ACC112 (cell line): ENCODE results near the gene KIFBP.
"Not testable (repeated sequence)": the region's sequence is repeated elsewhere in the genome, so short reads cannot be mapped to it uniquely, and the experiment has no call there.

ENCODE experiments used
- H2AFZ ChIP-seq: fragments of 200-600 bp; sonication (generic); one replicate; pipeline ENCODE4 v1.6.0; 2017; ENCODE audit warnings: antibody characterized with exemption, low read length; ENCODE audit not compliant: unreplicated experiment
- H3K27ac ChIP-seq: fragments of 200-600 bp; sonication (generic); 2 replicates; pipeline ENCODE4 v1.5.1; 2014; ENCODE audit warnings: low read depth, mild to moderate bottlenecking, antibody characterized with exemption, low read length, moderate library complexity
- H3K27me3 ChIP-seq: fragments of 200-600 bp; sonication (generic); 2 replicates; pipeline ENCODE4 v1.6.1; 2014; ENCODE audit warnings: mild to moderate bottlenecking, antibody characterized with exemption, low read length, moderate library complexity, mixed read lengths; ENCODE audit not compliant: insufficient read depth
- H3K36me3 ChIP-seq: fragments of 200-600 bp; sonication (generic); 2 replicates; pipeline ENCODE4 v1.6.1; 2016; ENCODE audit warnings: mild to moderate bottlenecking, antibody characterized with exemption, low read length, moderate library complexity, mixed read lengths; ENCODE audit not compliant: insufficient read depth
- H3K4me1 ChIP-seq: fragments of 200-600 bp; sonication (generic); one replicate; pipeline ENCODE4 v1.6.1; 2016; ENCODE audit warnings: low read length, mixed read lengths; ENCODE audit not compliant: insufficient read depth, unreplicated experiment, control insufficient read depth
- H3K4me3 ChIP-seq: fragments of 200-600 bp; sonication (generic); 2 replicates; pipeline ENCODE4 v1.5.1; 2014; ENCODE audit warnings: mild to moderate bottlenecking, low read depth, low read length
- H3K79me2 ChIP-seq: fragments of 200-600 bp; sonication (generic); one replicate; pipeline ENCODE4 v1.6.0; 2016; ENCODE audit warnings: low read length; ENCODE audit not compliant: control insufficient read depth, unreplicated experiment, insufficient read depth

Gene KIFBP, protein sequence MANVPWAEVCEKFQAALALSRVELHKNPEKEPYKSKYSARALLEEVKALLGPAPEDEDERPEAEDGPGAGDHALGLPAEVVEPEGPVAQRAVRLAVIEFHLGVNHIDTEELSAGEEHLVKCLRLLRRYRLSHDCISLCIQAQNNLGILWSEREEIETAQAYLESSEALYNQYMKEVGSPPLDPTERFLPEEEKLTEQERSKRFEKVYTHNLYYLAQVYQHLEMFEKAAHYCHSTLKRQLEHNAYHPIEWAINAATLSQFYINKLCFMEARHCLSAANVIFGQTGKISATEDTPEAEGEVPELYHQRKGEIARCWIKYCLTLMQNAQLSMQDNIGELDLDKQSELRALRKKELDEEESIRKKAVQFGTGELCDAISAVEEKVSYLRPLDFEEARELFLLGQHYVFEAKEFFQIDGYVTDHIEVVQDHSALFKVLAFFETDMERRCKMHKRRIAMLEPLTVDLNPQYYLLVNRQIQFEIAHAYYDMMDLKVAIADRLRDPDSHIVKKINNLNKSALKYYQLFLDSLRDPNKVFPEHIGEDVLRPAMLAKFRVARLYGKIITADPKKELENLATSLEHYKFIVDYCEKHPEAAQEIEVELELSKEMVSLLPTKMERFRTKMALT

DNA sequence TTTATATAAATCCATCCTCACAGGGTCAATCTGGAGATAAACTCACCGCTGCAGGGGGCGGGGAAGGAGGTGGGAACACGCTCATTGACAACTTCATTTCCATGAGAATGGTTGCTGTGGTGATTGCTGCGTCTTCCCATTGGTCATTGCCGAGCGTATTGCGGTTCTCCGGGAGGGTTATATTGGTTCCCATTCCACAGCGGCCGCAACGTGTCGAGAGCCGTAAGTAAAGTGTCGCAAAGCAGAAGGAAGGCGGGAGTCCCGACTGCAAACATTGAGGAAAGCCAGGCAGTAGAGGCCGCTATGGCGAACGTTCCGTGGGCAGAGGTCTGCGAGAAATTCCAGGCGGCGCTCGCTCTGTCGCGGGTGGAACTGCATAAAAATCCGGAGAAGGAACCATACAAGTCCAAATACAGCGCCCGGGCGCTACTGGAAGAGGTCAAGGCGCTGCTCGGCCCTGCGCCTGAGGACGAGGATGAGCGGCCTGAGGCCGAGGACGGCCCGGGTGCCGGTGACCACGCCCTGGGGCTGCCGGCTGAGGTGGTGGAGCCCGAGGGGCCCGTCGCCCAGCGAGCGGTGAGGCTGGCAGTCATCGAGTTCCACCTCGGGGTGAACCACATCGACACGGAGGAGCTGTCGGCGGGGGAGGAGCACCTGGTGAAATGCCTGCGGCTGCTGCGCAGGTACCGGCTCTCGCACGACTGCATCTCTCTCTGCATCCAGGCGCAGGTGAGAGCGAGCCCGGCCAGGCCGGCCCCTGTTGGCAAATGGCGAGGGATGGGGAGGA lies at the start of gene KIFBP:
KIFBP (plus strand) TSS at position 274 of the 787 bp plus-strand sequence; CDS start at position 304, 30 bp downstream.
- H3K27ac ChIP-seq, result peak within 1 kb of the TSS; percentile 55
- H3K4me1 ChIP-seq, result peaks cover 37% of the 10 kb centered on the region
- H3K27me3 ChIP-seq, result no peaks in the 10 kb centered on the region
- peak within 1 kb of the TSS; percentile 97 for H3K4me3 ChIP-seq
- H3K79me2 ChIP-seq, result peaks cover 51% of the 10 kb centered on the region
- H3K36me3 ChIP-seq, result peaks cover 14% of the 10 kb centered on the region
- peak within 1 kb of the TSS; percentile 84 for H2AFZ ChIP-seq

DNA sequence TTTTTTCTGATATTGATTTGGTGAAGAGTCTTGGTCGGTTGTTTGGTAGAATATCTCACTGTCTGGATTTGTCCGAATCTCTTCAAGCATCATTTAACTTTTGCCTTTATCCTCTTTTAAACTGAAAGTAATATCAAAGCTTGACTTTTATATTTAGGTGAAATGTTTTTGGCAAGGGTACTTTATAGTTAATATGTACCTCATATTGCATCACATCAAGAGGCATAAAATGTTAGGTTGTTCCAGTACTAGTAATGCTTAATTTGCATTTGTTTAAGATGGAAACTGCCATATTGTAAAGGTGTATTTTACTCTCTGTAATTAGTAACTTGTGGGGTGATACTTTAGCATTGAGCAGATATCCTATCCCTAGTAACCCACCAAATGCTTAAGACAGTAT lies 49.7 kb upstream of the KIFBP start:
- no peak overlapping the region for H2AFZ ChIP-seq
- H3K27ac ChIP-seq, result no peak overlapping the region
- no peaks in the 10 kb centered on the region for H3K4me1 ChIP-seq
- H3K27me3 ChIP-seq, result no peaks in the 10 kb centered on the region
- peaks cover 3% of the 10 kb centered on the region for H3K79me2 ChIP-seq
- peaks cover 23% of the 10 kb centered on the region for H3K36me3 ChIP-seq
- no peak overlapping the region for H3K4me3 ChIP-seq

DNA sequence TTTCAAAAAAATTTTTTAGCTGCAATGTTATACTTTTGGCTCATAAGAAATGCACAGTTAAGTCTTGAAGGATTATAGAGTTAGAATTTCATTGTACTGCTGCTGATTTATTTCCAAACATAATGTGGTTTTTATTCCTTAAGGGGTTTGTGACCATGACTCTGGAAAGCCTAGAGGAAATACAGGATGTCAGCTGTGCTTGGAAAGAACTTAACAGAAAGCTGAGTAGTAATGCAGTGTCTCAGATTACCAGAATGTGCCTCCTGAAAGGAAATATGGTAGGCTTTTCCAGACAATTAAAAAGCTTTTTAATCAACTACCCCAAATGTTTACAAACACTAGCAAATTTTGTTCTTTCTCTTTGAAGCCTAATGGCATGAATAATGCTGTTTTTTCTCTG lies 47.7 kb upstream of the KIFBP start:
- H3K4me1 ChIP-seq, H3K79me2 ChIP-seq, H3K27ac ChIP-seq, H3K27me3 ChIP-seq, H3K4me3 ChIP-seq, H2AFZ ChIP-seq: not testable (repeated sequence)
- H3K36me3 ChIP-seq, result peaks cover 19% of the 10 kb centered on the region

DNA sequence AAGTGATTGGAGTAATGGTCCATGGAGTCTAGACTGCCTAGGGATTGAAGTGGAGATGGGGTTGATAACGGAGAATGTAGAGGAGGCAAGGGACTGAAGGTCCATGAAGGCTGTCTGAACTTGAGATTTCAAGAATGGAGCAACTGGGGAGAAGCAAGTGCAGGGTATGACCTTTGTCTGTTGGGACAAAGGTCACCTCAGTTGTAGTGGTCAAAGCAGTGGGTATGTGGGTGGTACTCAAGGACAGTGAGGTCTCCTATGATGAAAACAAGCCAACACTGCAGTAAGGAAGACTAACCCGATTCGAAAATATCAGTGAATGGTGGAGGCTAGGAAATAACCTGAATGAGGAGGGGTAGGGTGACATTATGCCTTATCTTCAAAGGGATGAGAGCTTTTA lies 38.0 kb upstream of the KIFBP start:
- Histone ChIP-seq H3K27ac (no peak overlapping the region), H3K27me3 (no peaks in the 10 kb centered on the region), H3K79me2 (no peaks in the 10 kb centered on the region), H3K4me1 (peaks cover 4% of the 10 kb centered on the region), H2AFZ (no peak overlapping the region), H3K4me3 (no peak overlapping the region), H3K36me3 (peaks cover 18% of the 10 kb centered on the region; the same call in 1 of the 2 replicates)

DNA sequence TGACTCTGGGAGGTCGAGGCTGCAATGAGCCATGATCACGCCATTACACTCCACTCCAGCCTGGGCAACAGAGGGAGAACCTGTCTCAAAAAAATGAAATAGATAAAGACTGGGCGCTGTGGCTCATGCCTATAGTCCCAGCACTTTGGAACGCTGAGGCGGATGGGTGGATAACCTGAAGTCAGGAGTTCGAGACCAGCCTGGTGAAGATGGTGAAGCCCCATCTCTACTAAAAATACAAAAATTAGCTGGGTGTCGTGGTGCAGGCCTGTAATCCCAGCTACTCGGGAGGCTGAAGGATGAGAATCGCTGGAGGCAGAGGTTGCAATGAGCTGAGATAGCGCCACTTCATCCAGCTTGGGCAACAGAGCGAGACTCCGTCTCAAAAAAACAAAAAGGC lies 33.7 kb upstream of the KIFBP start:
- Histone ChIP-seq H3K4me3 (no peak overlapping the region; the same call in 1 of the 2 replicates), H3K4me1 (peaks cover 25% of the 10 kb centered on the region), H3K36me3 (peaks cover 7% of the 10 kb centered on the region; the same call in 1 of the 2 replicates), H3K27ac (no peak overlapping the region), H3K79me2 (peaks cover 39% of the 10 kb centered on the region), H3K27me3 (no peaks in the 10 kb centered on the region), H2AFZ (no peak overlapping the region)

DNA sequence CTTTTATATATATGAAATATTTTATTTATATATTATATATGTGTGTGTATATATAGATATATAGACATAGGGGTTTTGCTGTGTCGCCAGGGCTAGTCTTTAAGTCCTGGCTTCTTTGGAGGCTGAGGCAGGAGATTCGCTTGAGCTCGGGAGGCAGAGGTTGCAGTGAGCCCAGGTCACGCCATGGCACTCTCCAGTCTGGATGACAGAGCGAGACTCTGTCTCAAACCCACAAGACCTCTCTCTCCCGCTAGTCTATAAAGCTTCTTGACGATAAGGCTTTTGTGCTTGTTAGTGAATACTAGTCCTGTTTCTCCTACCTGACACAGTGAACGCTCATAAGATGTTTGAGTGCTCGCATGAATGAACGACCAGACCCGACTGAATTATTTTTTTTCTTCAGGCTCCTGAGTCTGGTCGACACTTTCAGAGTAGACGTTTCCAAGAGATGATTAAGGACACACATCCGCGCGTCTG lies 33.2 kb upstream of the KIFBP start:
- H3K4me3 ChIP-seq, result peak overlapping the region; percentile 88
- H2AFZ ChIP-seq, result peak overlapping the region; percentile 99
- H3K27me3 ChIP-seq, result no peaks in the 10 kb centered on the region
- H3K36me3 ChIP-seq, result peaks cover 11% of the 10 kb centered on the region; the same call in 1 of the 2 replicates
- H3K79me2 ChIP-seq, result peaks cover 44% of the 10 kb centered on the region
- peak overlapping the region; percentile 82 for H3K27ac ChIP-seq
- peaks cover 27% of the 10 kb centered on the region for H3K4me1 ChIP-seq

DNA sequence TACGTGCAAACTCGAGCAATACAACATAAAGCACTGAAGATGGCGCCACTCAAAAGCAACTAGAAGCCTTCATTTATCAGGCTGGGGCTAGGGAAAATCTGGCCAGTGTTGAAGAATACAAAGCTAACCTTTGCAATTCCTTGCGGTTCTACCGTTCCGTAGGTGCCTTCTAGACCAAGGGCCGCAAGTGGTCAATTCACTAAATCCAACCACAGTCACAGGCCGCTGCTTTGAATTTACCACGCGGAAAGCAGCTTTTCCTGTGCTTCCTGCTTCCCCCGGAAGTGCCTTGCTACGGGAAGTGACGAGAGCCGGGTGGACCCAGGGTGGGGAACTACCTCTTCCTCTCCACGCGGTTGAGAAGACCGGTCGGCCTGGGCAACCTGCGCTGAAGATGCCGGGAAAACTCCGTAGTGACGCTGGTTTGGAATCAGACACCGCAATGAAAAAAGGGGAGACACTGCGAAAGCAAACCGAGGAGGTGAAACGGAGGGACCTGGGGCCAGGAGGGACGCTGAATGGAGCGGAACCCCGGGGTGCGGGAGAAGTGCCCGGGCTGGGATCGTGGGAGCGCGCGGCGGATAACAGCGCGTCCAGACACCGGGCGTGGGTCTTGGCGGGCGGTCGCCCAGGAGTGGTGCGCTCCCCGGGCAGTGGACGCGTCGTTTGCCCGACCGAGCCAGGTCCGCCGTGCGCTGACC lies 32.6 kb upstream of the KIFBP start, which contains the start of gene DDX21:
DDX21 (plus strand) TSS at position 339 of the 701 bp plus-strand sequence; CDS start at position 395, 56 bp downstream.
- Histone ChIP-seq H3K36me3 (peaks cover 16% of the 10 kb centered on the region; the same call in 1 of the 2 replicates), H3K27me3 (no peaks in the 10 kb centered on the region), H3K4me1 (peaks cover 31% of the 10 kb centered on the region), H3K4me3 (peak within 1 kb of the TSS; percentile 88), H2AFZ (peak within 1 kb of the TSS; percentile 99), H3K27ac (peak within 1 kb of the TSS; percentile 82), H3K79me2 (peaks cover 49% of the 10 kb centered on the region)

DNA sequence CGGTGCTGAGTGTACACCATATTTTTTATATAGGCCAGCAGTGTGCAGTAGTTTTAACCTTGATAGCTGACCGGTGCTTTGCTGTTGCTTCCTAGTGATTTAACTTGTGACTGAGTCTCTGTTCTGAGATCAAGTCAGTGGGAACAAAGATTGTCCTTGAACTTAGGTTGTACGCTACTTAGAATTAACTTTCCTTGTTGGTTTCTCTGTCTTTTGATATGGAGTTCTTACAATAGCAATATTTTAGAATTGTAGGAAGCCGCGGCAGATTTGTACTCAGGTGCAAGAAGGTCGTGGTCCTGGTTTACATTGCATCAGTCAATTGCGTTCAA lies 31.4 kb upstream of the KIFBP start:
- H3K4me1 ChIP-seq, result peaks cover 34% of the 10 kb centered on the region
- peak overlapping the region; percentile 88 for H3K4me3 ChIP-seq
- H2AFZ ChIP-seq, result no peak overlapping the region
- H3K27me3 ChIP-seq, result no peaks in the 10 kb centered on the region
- peaks cover 28% of the 10 kb centered on the region for H3K36me3 ChIP-seq
- peaks cover 62% of the 10 kb centered on the region for H3K79me2 ChIP-seq
- H3K27ac ChIP-seq, result peak overlapping the region; percentile 82

DNA sequence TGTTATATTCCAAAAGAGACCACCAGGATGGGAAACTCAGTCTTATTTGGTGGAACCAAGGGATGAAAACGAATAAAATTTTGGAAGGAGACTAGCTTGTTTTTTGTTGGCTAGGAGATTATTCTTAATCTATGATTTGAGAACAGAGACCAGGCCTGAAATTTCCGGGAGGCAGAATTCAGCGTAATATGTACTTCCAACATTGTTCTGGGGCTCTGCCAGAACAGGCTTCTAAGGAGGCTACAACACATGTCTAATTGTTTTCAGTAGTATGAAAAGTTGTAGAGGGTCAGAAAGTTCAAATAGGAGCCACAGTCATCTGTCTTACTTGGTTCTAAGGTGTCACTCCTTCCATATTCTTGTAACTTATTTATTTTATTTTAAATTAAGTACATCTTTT lies 30.9 kb upstream of the KIFBP start:
- H3K27me3 ChIP-seq, result no peaks in the 10 kb centered on the region
- H3K27ac ChIP-seq, result peak overlapping the region; percentile 82
- peak overlapping the region; percentile 88 for H3K4me3 ChIP-seq
- H2AFZ ChIP-seq, result no peak overlapping the region
- peaks cover 34% of the 10 kb centered on the region for H3K4me1 ChIP-seq
- peaks cover 32% of the 10 kb centered on the region for H3K36me3 ChIP-seq
- H3K79me2 ChIP-seq, result peaks cover 66% of the 10 kb centered on the region
